HepG2 (cell line): ENCODE results near the gene NCOA6. TPM values are rescaled to one million over a fixed set of nuclear protein-coding genes. Genes with fewer than 3 reads are reported as not detected.
A peak's percentile ranks its signal among the peaks of the same experiment; 100 is the strongest.

ENCODE experiments used
- ATAC-seq: fragments of 200-7000 bp; cut with Tn5 transposase; 3 replicates; pipeline ENCODE4 v1.9.1; 2020; ENCODE audit warnings: mild to moderate bottlenecking, moderate library complexity
- BruUV-seq: library from RNA; stranded (reverse); fragments of 400-500 nt; replicated peaks from 2 replicates; lab custom pipeline; 2021; lab: Mats Ljungman, UMichigan
- CTCF ChIA-PET: fragments of 300-600 bp; formaldehyde crosslinking; extraction: SDS; loops from one replicate; lab custom pipeline; 2021; ENCODE audit warnings: low total read pairs, inconsistent platforms, low intra/inter-chr PET ratio; lab: Yijun Ruan, JAX
- POLR2A ChIA-PET: fragments of 350-600 bp; sonication (Branson Sonifier 250); formaldehyde crosslinking; loops from one replicate; lab custom pipeline; 2020; ENCODE audit warnings: antibody characterized with exemption, inconsistent platforms; lab: Yijun Ruan, JAX
- DNase-seq: peaks from one replicate; pipeline ENCODE4 v3.0.0-alpha.2; 2015; ENCODE audit warnings: low spot score
- FAIRE-seq: peaks from 3 replicates; lab custom pipeline; 2011; peaks lifted over from hg19 to GRCh38; lab: Jason Lieb, UNC
- H2AFZ ChIP-seq: one replicate; pipeline ENCODE4 v1.6.1; 2011; ENCODE audit warnings: low read length, inconsistent platforms
- H3K27ac ChIP-seq: fragments of 300-600 bp; 3 replicates; pipeline ENCODE4 v1.8.0; 2011; ENCODE audit warnings: mixed run types, mild to moderate bottlenecking, mixed read lengths, low read length, inconsistent platforms; ENCODE audit not compliant: insufficient read depth; ENCODE audit errors: extremely low read length
- H3K27me3 ChIP-seq, 2 experiments: fragments of 200-600 bp in 1 of 2; 2 replicates in 1 of 2; 3 replicates in 1 of 2; pipeline versions ENCODE4 v1.6.0 to v1.8.0; 2011; ENCODE audit warnings: low read length in 2 of 2, mild to moderate bottlenecking in 2 of 2, moderate library complexity in 2 of 2, inconsistent platforms in 1 of 2; ENCODE audit not compliant: insufficient read depth in 2 of 2, control insufficient read depth in 1 of 2
- H3K36me3 ChIP-seq, 2 experiments: fragments of 200-600 bp in 1 of 2; replicated peaks in 1 of 2; 2 replicates in 1 of 2; 3 replicates in 1 of 2; pipeline versions ENCODE4 v1.5.1 to v1.8.0; 2011; ENCODE audit warnings: low read length in 2 of 2, inconsistent platforms in 1 of 2; ENCODE audit not compliant: insufficient read depth in 2 of 2, control insufficient read depth in 1 of 2
- H3K4me1 ChIP-seq: 2 replicates; pipeline ENCODE4 v1.5.1; 2012; ENCODE audit warnings: low read length, inconsistent platforms; ENCODE audit not compliant: insufficient read depth
- H3K4me2 ChIP-seq: 2 replicates; pipeline ENCODE4 v1.6.0; 2011; ENCODE audit warnings: low read depth, low read length, inconsistent platforms
- H3K4me3 ChIP-seq, 3 experiments: fragments of 200-600 bp in 1 of 3; sonication (generic), shearing (Covaris generic) in 1 of 3; replicated peaks in 1 of 3; 2 replicates each; pipeline ENCODE4 v1.5.1; 2011 to 2016; ENCODE audit warnings: low read length in 3 of 3, inconsistent platforms in 2 of 3, low read depth in 2 of 3, mild to moderate bottlenecking in 2 of 3, control low read depth in 1 of 3, mixed read lengths in 1 of 3; ENCODE audit not compliant: insufficient read depth in 1 of 3
- H3K79me2 ChIP-seq: one replicate; pipeline ENCODE4 v1.6.1; 2011; ENCODE audit warnings: low read length, inconsistent platforms; ENCODE audit not compliant: insufficient read depth
- H3K9ac ChIP-seq: 2 replicates; pipeline ENCODE4 v1.6.0; 2011; ENCODE audit warnings: mild to moderate bottlenecking, low read depth, low read length, inconsistent platforms; ENCODE audit not compliant: insufficient read depth
- H3K9me3 ChIP-seq: 2 replicates; pipeline ENCODE4 v1.5.1; 2012; ENCODE audit warnings: mild to moderate bottlenecking, low read length
- H4K20me1 ChIP-seq: 2 replicates; pipeline ENCODE4 v1.6.0; 2011; ENCODE audit warnings: inconsistent platforms, mild to moderate bottlenecking, low read length, moderate library complexity; ENCODE audit not compliant: insufficient read depth
- CREM ChIP-seq, 2 experiments: sonication (generic) in 1 of 2; formaldehyde crosslinking in 1 of 2; IDR thresholded peaks; 2 replicates each; pipeline versions ENCODE4 v1.4.0 to v1.6.1; 2016 to 2020; ENCODE audit warnings: antibody characterized with exemption in 1 of 2, mild to moderate bottlenecking in 1 of 2, missing genetic modification reagents in 1 of 2
- KLF11 ChIP-seq: IDR thresholded peaks from 2 replicates; pipeline ENCODE4 v1.6.1; 2016; ENCODE audit warnings: missing compliant biosample characterization
- NFE2L2 ChIP-seq: fragments of 150-350 bp; IDR thresholded peaks from 2 replicates; pipeline ENCODE4 v1.6.1; 2014; ENCODE audit warnings: low read length
- PLSCR1 ChIP-seq: sonication (generic); formaldehyde crosslinking; IDR thresholded peaks from 2 replicates; pipeline ENCODE4 v1.5.0; 2020; ENCODE audit warnings: missing genetic modification reagents, mild to moderate bottlenecking, borderline replicate concordance
- RBFOX2 ChIP-seq: fragments of 200-400 bp; formaldehyde crosslinking; IDR thresholded peaks from 2 replicates; pipeline ENCODE4 v1.6.1; 2017; ENCODE audit warnings: low read depth, mild to moderate bottlenecking, low read length
- RBM22 ChIP-seq: fragments of 200-400 bp; formaldehyde crosslinking; optimal IDR thresholded peaks from 2 replicates; pipeline ENCODE3; 2017; ENCODE audit warnings: mild to moderate bottlenecking, low read length, moderate library complexity
- REPIN1 ChIP-seq: sonication (generic); formaldehyde crosslinking; IDR thresholded peaks from 2 replicates; pipeline ENCODE4 v1.8.0; 2022; ENCODE audit warnings: missing genetic modification reagents, low read depth, mild to moderate bottlenecking, borderline replicate concordance
- SCMH1 ChIP-seq: sonication (generic); formaldehyde crosslinking; IDR thresholded peaks from 2 replicates; pipeline ENCODE4 v1.9.0; 2021; ENCODE audit warnings: missing genetic modification reagents, mild to moderate bottlenecking, borderline replicate concordance
- SIX4 ChIP-seq: sonication (generic); formaldehyde crosslinking; IDR thresholded peaks from 2 replicates; pipeline ENCODE4 v1.4.0; 2020; ENCODE audit warnings: missing genetic modification reagents
- SP5 ChIP-seq: IDR thresholded peaks from 2 replicates; pipeline ENCODE4 v1.6.1; 2016; ENCODE audit warnings: low read depth, borderline replicate concordance
- STAT5B ChIP-seq: sonication (generic); formaldehyde crosslinking; IDR thresholded peaks from 2 replicates; pipeline ENCODE4 v1.4.0; 2020; ENCODE audit warnings: missing genetic modification reagents
- TCF7L2 ChIP-seq: IDR thresholded peaks from 2 replicates; pipeline ENCODE4 v1.6.1; 2011; ENCODE audit warnings: mild to moderate bottlenecking, low read depth, low read length, moderate library complexity
- TRIM24 ChIP-seq: sonication (generic); formaldehyde crosslinking; IDR thresholded peaks from 2 replicates; pipeline ENCODE4 v1.8.0; 2022; ENCODE audit warnings: mild to moderate bottlenecking, missing genetic modification reagents
- ZFP90 ChIP-seq: sonication (generic); formaldehyde crosslinking; IDR thresholded peaks from 2 replicates; pipeline ENCODE4 v1.8.0; 2022; ENCODE audit warnings: missing genetic modification reagents, mild to moderate bottlenecking, inconsistent platforms, borderline replicate concordance
- ZNF138 ChIP-seq: sonication (generic); formaldehyde crosslinking; IDR thresholded peaks from 2 replicates; pipeline ENCODE4 v1.5.0; 2020; ENCODE audit warnings: mild to moderate bottlenecking, low read depth, missing genetic modification reagents
- ZNF709 ChIP-seq: sonication (generic); formaldehyde crosslinking; IDR thresholded peaks from 2 replicates; pipeline ENCODE4 v1.5.0; 2020; ENCODE audit warnings: mild to moderate bottlenecking, missing genetic modification reagents
- ZNF770 ChIP-seq: sonication (generic); formaldehyde crosslinking; IDR thresholded peaks from 2 replicates; pipeline ENCODE4 v1.5.0; 2020; ENCODE audit warnings: mild to moderate bottlenecking, missing genetic modification reagents
- ZNF878 ChIP-seq: sonication (generic); formaldehyde crosslinking; IDR thresholded peaks from 2 replicates; pipeline ENCODE4 v1.8.1; 2023; ENCODE audit warnings: mild to moderate bottlenecking, missing genetic modification reagents, moderate library complexity
- WGBS: methylation state at CpG from one replicate; pipeline ENCODE4 v1.1.6; 2017; ENCODE audit warnings: low lambda C conversion rate; 5-methylcytosine and 5-hydroxymethylcytosine counted together
- in situ Hi-C: cut with HindIII; loops from 2 replicates; pipeline ENCODE4 v1.10.0; 2017; ENCODE audit warnings: low pct_unique_long_range_greater_than_20kb; ENCODE audit not compliant: extremely low pct_ligation_motif_present
- intact Hi-C: fragments of 100-400 bp; cut with micrococcal nuclease; formaldehyde crosslinking; loops from one replicate; pipeline ENCODE4 v1.10.0; 2022; ENCODE audit not compliant: unreplicated experiment
- polyA plus RNA-seq, 8 experiments: library from polyadenylated mRNA; depleted of rRNA in 3 of 8; stranded (reverse) in 7 of 8; unstranded in 1 of 8; fragments of >200 nt; fragmentation: Illumina TruSeq in 4 of 8; extraction: Trizol in 4 of 8; gene quantifications; 2 replicates each; pipeline versions ENCODE4 v1.2.1 to v1.2.3, GENCODE V29; 2011 to 2016; ENCODE audit warnings: low read depth in 4 of 8, missing spikeins in 1 of 8, mixed read lengths in 1 of 8; ENCODE audit not compliant: insufficient read depth in 1 of 8
- total RNA-seq, 5 experiments: library from RNA; depleted of rRNA; stranded (reverse); fragments of >200 nt; fragmentation: Illumina TruSeq; extraction: Trizol; gene quantifications; 2 replicates each; pipeline ENCODE4 v1.2.3, GENCODE V29; 2016; ENCODE audit warnings: low read depth in 1 of 5

The NCOA6 gene
- total and polyA plus RNA-seq, 2 of the 13 experiments (the other 11 are each of a cell fraction or from before 2014, with no cell fraction given) = 11.2 to 29.3 TPM

- TF ChIP-seq NFE2L2 (0 out of 2 replicates have a peak, but pooled peaks have one; percentile 1), RBM22 (peak; percentile 73), KLF11 (no peak)
- Histone ChIP-seq H3K9me3 (no peaks in the 10 kb centered on the region), H3K27ac (no peak overlapping the region), H3K9ac (no peak overlapping the region), H3K4me1 (peaks cover 3% of the 10 kb centered on the region; the same call in 1 of the 2 replicates), H3K79me2 (no peaks in the 10 kb centered on the region), H4K20me1 (no peaks in the 10 kb centered on the region), H3K27me3 (no peaks in the 10 kb centered on the region), H2AFZ (no peak overlapping the region), H3K4me3 (no peak overlapping the region), H3K4me2 (no peak overlapping the region), H3K36me3 (peaks cover 30 to 59% of the 10 kb centered on the region in 2 experiments)
- BruUV-seq = no TSS peak
- no peak for FAIRE-seq
- no peak for ATAC-seq
- intact Hi-C loops = no loop called here
- CTCF ChIA-PET = no interaction called here
- DNase-seq = no peak
- POLR2A ChIA-PET = interaction anchor here (0.7 to 1.1 kb wide), 2 partner anchors 43 to 46 kb away, joined by 3 read pairs; no protein-coding TSS in a partner anchor
- 94% methylated on average over 2 of the region's 2 CpGs for WGBS
- in situ Hi-C loops = no loop called here
Measured at GRCh38 chr20:34748709-34749108, 76.7 kb downstream of the NCOA6 start.

- ChIA-PET CTCF (no interaction called here), POLR2A (no interaction called here)
- 96% methylated on average over 2 of the region's 2 CpGs for WGBS
- Histone ChIP-seq H3K9ac (no peak overlapping the region), H3K9me3 (no peaks in the 10 kb centered on the region), H3K4me2 (no peak overlapping the region), H2AFZ (no peak overlapping the region), H3K27me3 (no peaks in the 10 kb centered on the region), H3K4me3 (no peak overlapping the region), H3K4me1 (no peaks in the 10 kb centered on the region), H3K36me3 (peaks cover 38 to 68% of the 10 kb centered on the region in 2 experiments), H4K20me1 (no peaks in the 10 kb centered on the region), H3K79me2 (no peaks in the 10 kb centered on the region), H3K27ac (no peak overlapping the region)
- BruUV-seq = no TSS peak
- DNase-seq (no peak), FAIRE-seq (no peak), ATAC-seq (no peak)
- intact Hi-C loops = no loop called here
- in situ Hi-C loops = no loop called here
- TF ChIP-seq ZNF878 (CRISPR knock-in tag) (no peak), TCF7L2 (no peak), SP5 (CRISPR knock-in tag) (no peak), KLF11 (no peak), ZNF770 (CRISPR knock-in tag) (no peak), RBFOX2 (no peak), CREM (IDR thresholded peaks at IDR 0.05) (no peak), CREM (CRISPR knock-in tag; IDR thresholded peaks at IDR 0.05) (no peak), ZNF709 (CRISPR knock-in tag) (no peak), ZNF138 (CRISPR knock-in tag) (no peak), SIX4 (CRISPR knock-in tag) (no peak), REPIN1 (CRISPR knock-in tag) (no peak), ZFP90 (CRISPR knock-in tag) (no peak), SCMH1 (CRISPR knock-in tag) (no peak), STAT5B (no peak), PLSCR1 (CRISPR knock-in tag) (no peak), TRIM24 (CRISPR knock-in tag) (no peak)
Measured at GRCh38 chr20:34747479-34747878, 78.0 kb downstream of the NCOA6 start.
